ENCODE results near the gene GRHL3. TPM values are rescaled to one million over a fixed set of nuclear protein-coding genes. Genes with fewer than 3 reads are reported as not detected.

Gene GRHL3
- total RNA-seq, 2 experiments from 2014 or later = not detected

- no peaks in the 10 kb centered on the region for H3K36me3 Mint-ChIP-seq (ENCODE audit: low read depth)
- Histone ChIP-seq H3K4me3 (ENCODE audit: low read length) (no peak overlapping the region), H3K36me3 (ENCODE audit: insufficient read depth, low read length) (no peaks in the 10 kb centered on the region), H3K27ac (ENCODE audit: low read depth in 1 of 2, low read length in 2 of 2) (no peak overlapping the region), H3K4me1 (ENCODE audit: insufficient read depth, low read length) (peaks cover 10% of the 10 kb centered on the region), H3K27me3 (ENCODE audit: control insufficient read depth in 1 of 2, insufficient read depth in 2 of 2, low read length in 2 of 2) (no peaks in the 10 kb centered on the region), H3K9me3 (ENCODE audit: control insufficient read depth in 1 of 2, insufficient read depth in 1 of 2, low read length in 2 of 2) (no peaks in the 10 kb centered on the region)
- peak in 1 of 14 experiments; percentile 10 for DNase-seq
- no peaks in the 10 kb centered on the region for H3K27me3 Mint-ChIP-seq
- H3K9me3 Mint-ChIP-seq = no peaks in the 10 kb centered on the region
- no peak overlapping the region for H3K4me3 Mint-ChIP-seq
- POLR2A ChIA-PET = interaction anchor here (0.7 kb wide), 1 partner anchor 9 kb away, joined by 3 read pairs; no protein-coding TSS in a partner anchor
- intact Hi-C loops (cut with DNase I, micrococcal nuclease) = no loop called here
- H3K4me1 Mint-ChIP-seq (ENCODE audit: low read depth) = peaks cover 25% of the 10 kb centered on the region
- H3K27ac Mint-ChIP-seq = no peak overlapping the region
- ATAC-seq (ENCODE audit: poor library complexity) = no peak
- CTCF ChIA-PET = interaction anchor here (0.7 kb wide), 1 partner anchor 236 kb away, joined by 3 read pairs; no protein-coding TSS in a partner anchor
- TF ChIP-seq, protein P1, sequence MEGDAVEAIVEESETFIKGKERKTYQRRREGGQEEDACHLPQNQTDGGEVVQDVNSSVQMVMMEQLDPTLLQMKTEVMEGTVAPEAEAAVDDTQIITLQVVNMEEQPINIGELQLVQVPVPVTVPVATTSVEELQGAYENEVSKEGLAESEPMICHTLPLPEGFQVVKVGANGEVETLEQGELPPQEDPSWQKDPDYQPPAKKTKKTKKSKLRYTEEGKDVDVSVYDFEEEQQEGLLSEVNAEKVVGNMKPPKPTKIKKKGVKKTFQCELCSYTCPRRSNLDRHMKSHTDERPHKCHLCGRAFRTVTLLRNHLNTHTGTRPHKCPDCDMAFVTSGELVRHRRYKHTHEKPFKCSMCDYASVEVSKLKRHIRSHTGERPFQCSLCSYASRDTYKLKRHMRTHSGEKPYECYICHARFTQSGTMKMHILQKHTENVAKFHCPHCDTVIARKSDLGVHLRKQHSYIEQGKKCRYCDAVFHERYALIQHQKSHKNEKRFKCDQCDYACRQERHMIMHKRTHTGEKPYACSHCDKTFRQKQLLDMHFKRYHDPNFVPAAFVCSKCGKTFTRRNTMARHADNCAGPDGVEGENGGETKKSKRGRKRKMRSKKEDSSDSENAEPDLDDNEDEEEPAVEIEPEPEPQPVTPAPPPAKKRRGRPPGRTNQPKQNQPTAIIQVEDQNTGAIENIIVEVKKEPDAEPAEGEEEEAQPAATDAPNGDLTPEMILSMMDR (IDR thresholded peaks at IDR 0.05) = no peak
Observed at GRCh38 chr1:24351247-24351646, 32.1 kb downstream of the GRHL3 start.

- Histone ChIP-seq H3K27me3 (ENCODE audit: control insufficient read depth in 1 of 2, insufficient read depth in 2 of 2, low read length in 2 of 2) (no peaks in the 10 kb centered on the region), H3K9me3 (ENCODE audit: control insufficient read depth in 1 of 2, insufficient read depth in 1 of 2, low read length in 2 of 2) (no peaks in the 10 kb centered on the region), H3K36me3 (ENCODE audit: insufficient read depth, low read length) (no peaks in the 10 kb centered on the region), H3K4me1 (ENCODE audit: insufficient read depth, low read length) (peaks cover 10% of the 10 kb centered on the region), H3K4me3 (ENCODE audit: low read length) (no peak overlapping the region), H3K27ac (ENCODE audit: low read depth in 1 of 2, low read length in 2 of 2) (no peak overlapping the region)
- POLR2A ChIA-PET = no interaction called here
- no peaks in the 10 kb centered on the region for H3K36me3 Mint-ChIP-seq (ENCODE audit: low read depth)
- TF ChIP-seq, protein P1 (IDR thresholded peaks at IDR 0.05) = no peak
- CTCF ChIA-PET = no interaction called here
- intact Hi-C loops (cut with DNase I, micrococcal nuclease) = no loop called here
- peak in 6 of 14 experiments; percentile 6 to 45 (median 10) for DNase-seq
- no peaks in the 10 kb centered on the region for H3K27me3 Mint-ChIP-seq
- no peak overlapping the region for H3K4me3 Mint-ChIP-seq
- no peak for ATAC-seq (ENCODE audit: poor library complexity)
- no peaks in the 10 kb centered on the region for H3K9me3 Mint-ChIP-seq
- H3K27ac Mint-ChIP-seq = no peak overlapping the region
- H3K4me1 Mint-ChIP-seq (ENCODE audit: low read depth) = peaks cover 25% of the 10 kb centered on the region
Observed at GRCh38 chr1:24351918-24352627, 32.9 kb downstream of the GRHL3 start.

DNA sequence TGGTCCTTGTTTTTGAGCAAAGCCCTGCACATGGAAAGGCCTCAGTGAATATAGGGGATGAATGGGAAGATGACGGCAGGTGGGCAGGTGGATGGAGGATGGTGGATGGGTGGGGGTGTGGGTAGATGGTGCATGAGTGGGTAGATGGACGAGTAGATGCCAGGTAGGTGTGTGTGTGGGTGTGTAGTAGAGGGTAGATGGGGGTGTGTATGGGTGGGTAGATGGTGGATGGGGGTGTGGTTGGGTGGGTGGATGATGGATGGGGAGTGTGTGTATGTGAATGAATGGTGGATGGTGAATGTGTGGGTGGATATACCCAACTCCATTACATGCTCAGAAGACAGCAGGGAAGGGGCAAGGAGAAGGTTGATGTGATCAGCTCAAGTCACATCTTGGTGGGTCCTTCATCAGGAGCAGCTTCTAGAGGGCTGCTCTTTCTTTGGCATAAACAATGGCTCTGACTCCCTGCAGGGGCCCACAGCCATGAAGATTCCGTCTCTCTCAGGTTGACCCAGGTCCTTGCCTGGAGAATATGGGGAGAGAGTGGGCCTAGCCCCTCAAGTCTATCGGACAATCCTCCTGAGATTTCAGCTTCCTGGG, 34.2 kb downstream of the GRHL3 start:
- H3K27ac ChIP-seq (ENCODE audit: low read depth in 1 of 2, low read length in 2 of 2) = no peak overlapping the region
- H3K9me3 ChIP-seq (ENCODE audit: control insufficient read depth in 1 of 2, insufficient read depth in 1 of 2, low read length in 2 of 2) = no peaks in the 10 kb centered on the region
- Mint-ChIP-seq H3K27ac (no peak overlapping the region), H3K4me3 (no peak overlapping the region), H3K36me3 (ENCODE audit: low read depth) (peaks cover 7% of the 10 kb centered on the region), H3K4me1 (ENCODE audit: low read depth) (peaks cover 25% of the 10 kb centered on the region), H3K27me3 (no peaks in the 10 kb centered on the region), H3K9me3 (no peaks in the 10 kb centered on the region)
- intact Hi-C loops (cut with DNase I, micrococcal nuclease) = no loop called here
- ATAC-seq (ENCODE audit: poor library complexity) (no peak), DNase-seq (no peak)
- no peak overlapping the region for H3K4me3 ChIP-seq (ENCODE audit: low read length)
- peaks cover 10% of the 10 kb centered on the region for H3K4me1 ChIP-seq (ENCODE audit: insufficient read depth, low read length)
- H3K36me3 ChIP-seq (ENCODE audit: insufficient read depth, low read length) = peaks cover 3% of the 10 kb centered on the region
- TF ChIP-seq, protein P1 (IDR thresholded peaks at IDR 0.05) = no peak
- ChIA-PET POLR2A (no interaction called here), CTCF (no interaction called here)
- no peaks in the 10 kb centered on the region for H3K27me3 ChIP-seq (ENCODE audit: control insufficient read depth in 1 of 2, insufficient read depth in 2 of 2, low read length in 2 of 2)

Measured in CD4-positive, alpha-beta T cell (primary cell).